Ureter (tissue), 1 donor: Measurements from ENCODE around the gene DNAJC18. TPM values are rescaled to one million over a fixed set of nuclear protein-coding genes. Genes with fewer than 3 reads are reported as not detected.
"Not testable (repeated sequence)": the region's sequence is repeated elsewhere in the genome, so short reads cannot be mapped to it uniquely, and the experiment has no call there.

ENCODE experiments used
- DNase-seq: peaks from one replicate; pipeline ENCODE4 v3.0.0-alpha.2; 2020; ENCODE audit warnings: low spot score
- total RNA-seq: library from RNA; stranded (reverse); gene quantifications from one replicate; pipeline ENCODE4 v1.2.4, GENCODE V29; 2023
- donor health status: DM: yes; HTN: yes; CAD: no.

Gene DNAJC18
- total RNA-seq, 1 donor from 2014 or later, result 10.3 TPM

- no peak for DNase-seq
Measured at GRCh38 chr5:139388198-139388821, 51.0 kb downstream of the DNAJC18 start.

GRCh38 chr5:139387611-139388197 lies 51.6 kb downstream of the DNAJC18 start:
- no peak for DNase-seq

GRCh38 chr5:139386956-139387355 lies 52.4 kb downstream of the DNAJC18 start:
- not testable (repeated sequence) for DNase-seq

DNA sequence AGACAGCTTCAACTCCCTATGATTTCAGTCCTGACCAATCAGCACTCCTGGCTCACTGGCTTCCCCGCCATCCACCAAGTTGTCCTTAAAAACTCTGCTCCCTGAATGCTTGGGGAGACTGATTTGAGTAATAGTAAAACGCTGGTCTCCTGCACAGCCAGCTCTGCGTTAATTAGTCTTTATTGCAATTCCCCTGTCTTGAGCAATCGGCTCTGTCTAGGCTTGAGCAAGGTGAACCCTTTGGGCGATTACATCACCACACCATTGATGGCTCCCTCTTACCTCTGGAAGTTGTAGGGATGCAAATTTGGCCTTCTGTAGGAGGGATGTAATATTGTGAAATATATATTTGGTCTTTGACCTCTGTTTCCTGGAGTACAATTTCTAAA lies 53.3 kb downstream of the DNAJC18 start:
- DNase-seq, result no peak

DNA sequence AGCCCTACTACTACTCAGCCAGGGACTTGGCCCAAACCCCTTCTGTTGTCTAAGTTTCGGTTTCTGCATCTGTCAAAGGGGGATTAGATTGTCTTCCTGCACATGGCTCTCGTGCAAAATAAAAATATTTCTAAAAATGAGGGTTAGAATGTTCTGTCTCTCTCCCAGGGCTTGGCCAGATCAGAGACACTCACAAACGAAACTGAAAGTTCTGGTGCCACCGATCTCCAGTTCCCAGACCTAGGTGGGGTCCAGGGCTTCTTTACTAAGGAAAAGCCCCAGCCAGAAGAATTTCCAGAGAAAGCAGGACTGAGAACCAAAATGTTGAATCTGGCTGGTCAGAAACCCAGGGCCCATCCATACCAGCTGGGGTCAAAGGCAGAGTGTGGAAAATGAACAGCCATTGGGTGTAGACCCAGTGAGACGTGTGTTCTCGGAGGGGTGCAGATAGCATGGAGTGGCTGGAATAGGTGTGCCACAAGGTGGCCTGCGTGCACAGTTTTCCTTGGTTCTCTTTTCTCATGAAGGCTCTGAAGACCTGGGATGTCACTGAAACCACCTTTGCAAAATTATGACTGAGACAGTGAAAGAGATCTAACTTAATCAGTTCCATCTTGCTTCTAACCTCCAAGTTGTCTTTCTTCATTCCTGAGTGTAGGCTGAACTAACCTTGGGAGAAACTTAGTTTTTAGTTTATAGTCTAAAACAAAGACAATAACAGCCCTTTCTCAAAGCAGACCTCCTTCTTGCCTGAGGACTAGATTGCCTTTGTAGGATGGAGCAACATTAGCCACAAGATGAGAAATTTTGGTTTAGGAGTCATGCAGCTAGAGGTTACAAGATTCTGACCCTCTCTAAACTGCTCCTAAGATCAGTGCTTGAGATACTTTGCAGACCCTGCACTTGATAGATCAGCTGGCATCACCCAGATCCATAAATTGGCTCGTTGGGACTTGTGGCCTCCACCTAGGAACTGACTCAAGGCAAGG lies 54.0 kb downstream of the DNAJC18 start:
- no peak for DNase-seq

GRCh38 chr5:139384591-139385051 lies 54.7 kb downstream of the DNAJC18 start:
- DNase-seq, result no peak

- no peak for DNase-seq
Measured at GRCh38 chr5:139383993-139384590, 55.2 kb downstream of the DNAJC18 start.

DNA sequence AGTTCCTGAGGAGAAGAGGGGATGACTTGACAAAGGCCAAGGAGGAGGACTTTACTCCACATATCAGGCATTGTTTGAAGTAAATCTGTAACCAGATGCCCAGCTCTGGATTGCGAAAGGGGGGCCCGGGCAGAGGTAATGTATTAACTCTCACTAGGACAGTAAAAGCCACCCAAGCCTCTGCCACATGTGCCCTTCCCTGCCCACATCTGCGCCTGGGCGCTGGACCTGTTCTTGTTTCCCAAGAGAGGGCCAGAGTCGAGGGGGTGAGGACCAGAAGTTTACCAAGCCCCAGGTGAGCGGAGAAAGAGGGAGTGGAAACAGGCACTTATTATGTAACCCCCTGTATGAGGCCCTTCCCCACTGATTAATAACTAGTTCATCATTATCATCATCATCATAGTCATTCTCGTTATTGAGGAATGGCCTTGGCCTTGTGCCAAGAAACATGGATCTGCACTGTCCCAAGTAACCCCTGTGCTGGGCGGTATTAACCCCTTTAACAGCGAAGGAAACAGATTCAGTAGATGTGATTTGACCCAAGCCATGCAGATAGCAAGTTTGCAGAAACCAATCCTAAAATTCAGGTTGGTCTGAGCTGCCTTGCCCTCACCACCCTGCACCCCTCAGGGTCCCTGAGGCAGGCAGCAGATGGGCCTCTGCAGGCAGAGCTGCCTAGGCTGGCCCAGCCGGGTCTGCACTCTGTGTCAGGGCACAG lies 55.9 kb downstream of the DNAJC18 start, which contains the start of gene SLC23A1:
SLC23A1 (minus strand) TSS at position 23 of the 718 bp plus-strand sequence. CDS start 44 bp downstream, outside the sequence.
- no peak for DNase-seq

- no peak for DNase-seq
Measured at GRCh38 chr5:139382807-139383206, 56.5 kb downstream of the DNAJC18 start.

DNA sequence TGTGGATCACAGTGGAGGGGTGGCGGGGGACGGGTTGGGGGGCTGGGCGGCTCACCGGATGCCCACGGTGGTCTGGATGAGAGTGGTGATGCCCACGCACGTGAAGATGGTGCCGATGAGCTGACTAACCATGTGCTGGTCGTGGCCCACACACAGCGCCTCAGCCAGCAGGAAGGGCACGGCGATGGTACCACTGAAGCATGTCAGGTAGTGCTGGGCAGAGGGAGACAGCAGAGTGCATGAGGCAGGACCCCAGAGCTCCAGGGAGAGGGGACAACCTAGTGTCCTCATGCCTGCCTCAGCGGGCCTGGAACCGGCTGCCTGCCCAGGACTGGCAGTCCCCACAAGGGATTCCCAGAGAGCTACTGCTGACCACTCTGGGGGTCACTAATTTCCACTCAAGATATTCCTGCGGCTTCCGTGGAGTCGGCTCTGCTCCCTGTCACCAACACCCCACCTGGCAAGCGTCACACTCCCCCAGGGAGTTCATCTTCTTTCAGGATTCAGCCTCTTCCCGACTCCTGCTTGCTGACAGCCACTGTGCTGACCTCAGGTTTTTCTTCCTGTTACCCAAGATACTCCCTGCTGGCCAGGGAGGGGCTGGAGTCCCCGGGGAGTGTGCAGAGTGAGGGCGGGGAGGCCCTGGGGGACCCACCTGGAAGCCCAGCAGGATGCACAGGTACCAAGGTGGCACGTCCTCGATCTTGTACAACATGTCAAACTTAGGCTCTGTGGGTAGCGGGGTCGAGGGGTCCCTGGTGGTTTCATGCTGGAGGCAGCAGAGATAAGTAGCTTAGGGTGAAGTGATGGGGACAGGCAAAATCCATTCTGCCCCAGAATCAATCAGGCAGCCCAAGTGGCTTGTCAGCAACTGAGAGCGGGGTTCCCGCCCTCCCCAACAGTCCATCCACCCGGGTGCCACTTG lies 57.2 kb downstream of the DNAJC18 start:
- DNase-seq, result no peak

DNA sequence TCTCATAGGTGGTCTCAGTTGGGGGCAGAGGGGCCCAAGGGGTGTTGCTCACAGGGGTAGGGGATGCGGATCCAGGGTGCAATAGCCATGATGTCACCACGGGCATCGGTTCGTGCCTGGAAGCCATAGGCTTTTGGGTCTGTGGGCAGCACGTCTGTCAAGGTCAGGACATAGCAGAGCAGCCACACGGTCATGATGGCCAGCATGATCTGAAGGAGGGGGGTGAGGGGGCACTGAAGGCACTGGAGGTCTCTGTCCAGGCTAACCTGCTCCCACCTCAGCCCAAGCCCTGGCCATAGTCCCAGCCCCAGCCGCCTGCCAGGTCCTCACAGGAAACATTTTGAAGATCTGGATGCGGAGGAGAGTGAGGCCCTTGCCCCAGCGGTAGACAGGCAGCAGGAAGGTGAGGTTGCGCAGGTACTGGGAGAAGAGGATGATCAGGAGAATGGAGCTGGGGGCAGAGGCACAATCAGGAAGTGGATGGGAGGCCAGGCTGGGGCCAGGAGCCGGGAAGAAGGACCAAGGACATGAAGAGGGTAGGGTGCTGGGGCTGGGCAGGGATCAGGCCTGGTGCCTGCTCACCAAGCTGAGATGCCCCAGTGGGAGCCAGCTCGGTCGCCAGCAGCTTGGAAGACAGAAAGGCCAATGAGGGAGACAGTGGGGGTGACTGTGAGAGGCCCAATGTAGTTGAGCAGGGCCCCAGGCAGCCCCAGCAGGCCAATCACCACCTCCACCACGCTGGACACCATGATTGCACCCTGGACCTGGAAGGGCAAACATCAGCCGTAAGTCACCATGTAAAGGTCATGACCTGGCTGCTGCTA lies 59.5 kb downstream of the DNAJC18 start:
- no peak for DNase-seq

GRCh38 chr5:139378941-139379361 lies 60.4 kb downstream of the DNAJC18 start:
- DNase-seq, result no peak

DNA sequence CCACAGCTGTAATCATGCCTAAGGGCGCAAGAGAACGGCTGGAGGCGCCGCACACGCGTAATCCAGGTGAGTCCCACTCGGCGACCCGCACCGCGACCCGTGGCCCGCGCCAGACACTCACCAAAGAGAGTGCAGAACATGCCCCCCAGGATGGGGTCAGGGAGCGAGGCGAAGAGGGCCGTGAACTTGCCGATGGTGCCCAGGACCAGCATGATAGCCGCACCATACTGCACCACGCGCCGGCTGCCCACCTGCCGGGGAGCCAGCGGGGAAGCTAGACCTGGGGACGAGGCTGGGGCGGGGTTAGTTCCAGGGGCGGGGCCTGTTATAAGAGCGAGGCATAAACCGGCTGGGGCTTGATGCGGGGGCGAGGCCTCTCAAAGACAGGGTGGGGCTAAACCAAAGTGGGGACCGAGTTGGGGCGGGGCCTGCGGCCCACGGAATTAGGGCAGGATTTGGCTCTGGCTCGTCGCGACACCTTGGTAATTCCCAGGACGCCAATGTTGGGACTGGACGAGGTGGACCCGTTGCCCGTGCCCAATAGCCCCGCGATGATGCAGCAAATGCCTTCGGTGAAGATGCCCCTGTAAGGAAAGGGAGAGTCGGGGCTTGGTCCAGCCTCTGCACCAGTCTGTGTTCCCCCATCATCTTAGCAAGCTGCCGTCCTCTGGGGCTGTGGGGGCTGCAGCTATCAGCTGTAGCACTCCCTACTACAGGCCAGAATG lies 61.1 kb downstream of the DNAJC18 start:
- DNase-seq, result no peak

DNA sequence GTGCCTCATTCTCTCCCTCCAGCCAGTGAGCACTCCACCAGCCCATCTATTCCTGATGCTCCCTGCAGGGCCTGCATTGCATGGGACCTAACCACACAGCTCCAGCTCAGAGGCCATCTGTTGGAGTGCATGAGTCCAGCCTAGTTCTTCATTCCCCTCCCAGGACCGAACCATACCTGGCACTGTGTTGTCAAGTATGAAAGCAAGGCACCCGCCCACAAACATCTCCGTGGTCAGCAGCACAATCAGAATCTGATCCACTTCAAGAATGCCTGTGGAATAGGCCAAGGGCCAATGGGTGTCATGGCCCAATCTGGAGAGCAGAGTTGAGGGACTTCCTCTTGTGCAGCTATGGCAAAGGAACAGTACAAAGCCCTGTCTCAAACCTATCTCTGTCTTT lies 62.1 kb downstream of the DNAJC18 start:
- DNase-seq, result no peak

DNA sequence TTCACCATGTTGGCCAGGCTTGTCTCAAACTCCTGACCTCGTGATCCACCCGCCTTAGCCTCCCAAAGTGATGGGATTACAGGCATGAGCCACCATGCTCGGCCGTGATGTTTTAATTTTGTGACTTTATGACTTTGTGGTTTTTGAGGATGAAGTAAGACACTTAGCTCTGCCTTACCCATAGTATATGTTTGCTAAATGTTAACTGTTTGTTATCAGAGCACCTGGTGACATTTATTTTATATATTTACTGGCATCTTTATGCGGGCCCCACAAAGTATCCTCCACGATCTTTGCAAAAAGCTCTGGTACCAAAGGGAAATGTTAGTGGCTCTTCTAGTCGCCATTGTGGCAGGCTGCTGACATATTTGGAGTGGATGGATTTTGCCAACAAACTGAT lies 63.0 kb downstream of the DNAJC18 start:
- no peak for DNase-seq

DNA sequence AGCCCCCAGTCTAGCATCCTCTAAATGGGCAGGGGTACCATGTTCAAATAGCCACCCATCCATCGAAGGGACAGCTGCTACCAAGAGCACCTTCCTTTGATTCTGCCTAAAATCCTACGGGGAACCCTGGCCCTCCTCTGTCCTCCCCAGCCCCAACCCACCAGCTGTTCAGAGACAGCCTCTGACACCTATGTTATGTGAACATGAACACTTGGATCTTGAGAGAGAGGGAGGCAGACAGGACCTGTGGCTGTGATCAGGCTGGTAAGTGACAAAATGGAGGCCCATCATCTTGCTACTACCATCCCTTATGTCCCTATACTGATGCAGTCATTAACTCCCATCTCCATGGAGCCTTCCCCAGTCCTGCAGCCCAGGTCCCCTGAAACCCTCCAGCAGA lies 64.4 kb downstream of the DNAJC18 start:
- DNase-seq, result peak; percentile 26

GRCh38 chr5:139371482-139372435 lies 67.6 kb downstream of the DNAJC18 start:
- DNase-seq, result no peak
